KBM-7 (cell line): Measurements from ENCODE around the gene EHBP1.
A peak's percentile ranks its signal among the peaks of the same experiment; 100 is the strongest.

Experiments
- DNase-seq: peaks from one replicate; pipeline ENCODE4 v3.0.0-alpha.2; 2015
- in situ Hi-C: fragments of 300-500 bp; cut with MboI; formaldehyde crosslinking; loops from 2 replicates; pipeline ENCODE4 v1.14.3; 2020; ENCODE audit warnings: low sequenced_read_pairs, low pct_unique_long_range_greater_than_20kb, mixed read lengths

EHBP1 gene

GRCh38 chr2:63051042-63051794, 345.7 kb downstream of the EHBP1 start:
- no peak for DNase-seq
- in situ Hi-C loops: no loop called here

- no peak for DNase-seq
- in situ Hi-C loops: no loop called here
Measured at GRCh38 chr2:63051795-63052333, 346.4 kb downstream of the EHBP1 start.

DNA sequence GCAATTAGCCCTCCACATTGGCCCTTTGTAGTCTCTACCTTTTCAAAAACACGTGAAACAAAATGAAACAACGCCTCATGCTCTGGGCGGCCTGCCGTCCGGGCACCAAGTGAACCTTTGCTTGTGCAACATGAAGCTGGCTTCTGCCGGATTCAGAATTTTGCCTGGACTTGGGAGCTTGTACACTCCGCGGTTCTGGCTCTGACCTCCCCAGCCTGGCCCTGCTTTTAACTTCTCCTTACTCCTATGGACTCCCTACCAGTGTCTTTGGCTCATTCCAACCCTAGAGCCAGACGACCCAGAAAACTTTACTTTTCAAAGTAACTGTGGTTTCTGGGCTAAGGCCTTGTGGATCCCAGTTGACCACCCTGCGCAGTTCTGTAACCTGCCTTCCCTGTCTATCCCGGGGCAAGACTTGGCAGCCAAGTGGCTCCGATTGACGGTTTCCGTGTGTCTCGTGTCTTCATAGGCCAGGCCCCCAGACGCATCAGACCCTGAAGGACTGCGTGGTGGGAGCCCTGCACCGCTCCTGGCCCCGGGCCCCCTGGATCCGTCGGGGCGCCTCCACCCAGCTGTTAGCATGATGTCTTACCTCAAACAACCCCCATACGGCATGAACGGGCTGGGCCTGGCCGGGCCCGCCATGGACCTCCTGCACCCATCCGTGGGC, 347.0 kb downstream of the EHBP1 start:
- in situ Hi-C loops: no loop called here
- DNase-seq: no peak

GRCh38 chr2:63053081-63053888, 347.8 kb downstream of the EHBP1 start:
- no peak for DNase-seq
- in situ Hi-C loops: no loop called here

DNA sequence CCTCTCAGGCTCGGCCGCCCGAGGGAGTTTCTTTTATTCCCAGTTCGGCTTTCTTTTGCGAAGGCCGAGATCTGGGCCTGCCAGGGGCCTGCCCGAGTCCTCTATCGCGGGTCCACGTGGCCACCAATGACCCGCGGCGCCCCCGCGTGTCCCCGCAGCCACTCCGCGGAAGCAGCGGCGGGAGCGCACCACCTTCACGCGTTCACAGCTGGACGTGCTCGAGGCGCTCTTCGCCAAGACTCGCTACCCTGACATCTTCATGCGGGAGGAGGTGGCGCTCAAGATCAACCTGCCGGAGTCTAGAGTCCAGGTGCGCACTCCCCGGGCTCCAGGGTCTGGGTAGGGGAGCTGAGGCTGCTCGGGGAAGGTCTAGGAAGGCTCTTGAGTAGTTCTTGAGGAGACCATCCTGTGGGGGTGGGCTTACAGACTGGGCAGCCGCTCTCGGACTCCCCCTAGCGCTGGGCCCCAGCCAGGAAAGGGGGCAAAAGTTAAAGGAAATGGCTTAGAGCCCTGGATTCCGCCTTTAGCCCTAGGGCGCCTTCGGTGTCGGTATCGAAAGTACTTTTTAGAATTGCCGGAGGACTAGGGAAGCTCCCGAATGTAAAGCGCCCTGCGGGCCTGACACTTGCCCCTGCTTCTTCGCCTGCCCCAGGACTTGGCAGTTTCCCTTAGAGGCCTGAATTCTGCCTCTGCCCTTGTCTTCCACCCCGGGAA, 348.5 kb downstream of the EHBP1 start:
- DNase-seq: no peak
- in situ Hi-C loops: no loop called here

- in situ Hi-C loops: no loop called here
Measured at GRCh38 chr2:63054841-63055225, 349.3 kb downstream of the EHBP1 start.

DNA sequence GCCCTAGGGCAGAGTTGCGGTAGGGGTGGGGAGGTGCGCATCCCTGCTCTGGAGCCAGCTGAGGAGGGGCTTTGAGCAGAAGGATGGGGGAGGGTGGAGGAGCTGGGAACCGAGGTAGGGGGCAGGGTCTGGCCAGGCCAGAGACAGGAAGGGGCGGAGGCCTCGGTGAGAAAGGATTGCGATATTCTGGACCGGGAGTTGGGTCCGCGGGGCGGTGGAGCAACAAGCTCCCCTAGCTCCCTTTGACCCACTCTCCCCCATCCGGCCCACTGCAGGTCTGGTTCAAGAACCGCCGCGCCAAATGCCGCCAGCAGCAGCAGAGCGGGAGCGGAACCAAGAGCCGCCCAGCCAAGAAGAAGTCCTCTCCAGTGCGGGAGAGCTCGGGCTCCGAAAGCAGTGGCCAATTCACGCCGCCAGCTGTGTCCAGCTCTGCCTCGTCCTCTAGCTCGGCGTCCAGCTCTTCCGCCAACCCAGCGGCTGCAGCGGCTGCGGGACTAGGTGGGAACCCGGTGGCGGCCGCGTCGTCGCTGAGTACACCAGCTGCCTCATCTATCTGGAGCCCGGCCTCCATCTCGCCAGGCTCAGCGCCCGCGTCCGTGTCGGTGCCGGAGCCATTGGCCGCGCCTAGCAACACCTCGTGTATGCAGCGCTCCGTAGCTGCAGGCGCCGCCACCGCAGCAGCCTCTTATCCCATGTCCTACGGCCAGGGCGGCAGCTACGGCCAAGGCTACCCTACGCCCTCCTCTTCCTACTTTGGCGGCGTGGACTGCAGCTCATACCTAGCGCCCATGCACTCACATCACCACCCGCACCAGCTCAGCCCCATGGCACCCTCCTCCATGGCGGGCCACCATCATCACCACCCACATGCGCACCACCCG, 350.0 kb downstream of the EHBP1 start:
- in situ Hi-C loops: no loop called here
- DNase-seq: no peak

More at GRCh38 chr2:63054841-63055225, 349.3 kb downstream of the EHBP1 start:
- no peak for DNase-seq

GRCh38 chr2:63056107-63057050, 350.9 kb downstream of the EHBP1 start:
- DNase-seq: no peak
- in situ Hi-C loops: no loop called here

DNA sequence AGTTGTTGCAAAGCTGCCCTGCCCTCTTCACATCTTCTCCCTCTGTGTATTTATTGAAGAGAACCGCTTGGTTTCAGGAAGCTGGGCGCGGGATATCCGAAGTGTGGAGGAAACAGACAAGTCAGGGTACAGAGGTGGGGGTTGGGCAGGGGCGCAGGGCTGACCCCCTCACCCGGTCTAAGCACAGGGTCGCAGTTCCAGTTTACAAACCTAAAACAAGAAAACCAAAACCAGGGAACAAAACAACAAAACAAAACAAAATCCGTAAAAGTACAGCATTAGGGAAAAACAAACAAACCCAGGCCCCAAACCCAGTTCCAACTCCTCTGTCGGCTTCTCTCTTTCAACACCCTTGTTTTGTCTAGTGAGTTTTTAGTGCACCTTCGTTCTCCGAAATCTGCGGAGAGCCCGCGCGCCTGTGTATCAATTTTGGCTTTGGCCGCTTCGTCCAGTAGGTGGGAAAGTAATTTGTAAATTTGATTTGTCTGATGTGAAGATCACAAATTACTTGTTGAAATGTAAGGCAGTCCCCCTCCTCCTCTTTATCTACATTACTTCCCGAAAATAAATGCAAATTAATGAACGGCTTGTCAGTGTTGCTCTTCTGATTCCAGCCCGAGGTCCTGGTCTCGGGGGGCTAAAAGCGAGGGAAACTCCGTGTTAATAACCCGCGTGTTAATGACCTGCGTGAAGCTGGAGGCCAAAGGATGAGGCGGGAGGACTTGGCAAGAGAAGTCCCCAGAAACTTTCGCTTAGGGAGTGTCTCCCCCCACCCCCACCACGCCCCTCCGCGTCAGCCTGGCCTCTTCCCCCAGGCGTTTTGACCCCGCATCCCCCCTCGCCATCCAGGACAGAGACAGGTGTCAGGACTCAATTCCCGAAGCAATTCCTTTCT, 352.0 kb downstream of the EHBP1 start:
- DNase-seq: no peak
- in situ Hi-C loops: no loop called here

DNA sequence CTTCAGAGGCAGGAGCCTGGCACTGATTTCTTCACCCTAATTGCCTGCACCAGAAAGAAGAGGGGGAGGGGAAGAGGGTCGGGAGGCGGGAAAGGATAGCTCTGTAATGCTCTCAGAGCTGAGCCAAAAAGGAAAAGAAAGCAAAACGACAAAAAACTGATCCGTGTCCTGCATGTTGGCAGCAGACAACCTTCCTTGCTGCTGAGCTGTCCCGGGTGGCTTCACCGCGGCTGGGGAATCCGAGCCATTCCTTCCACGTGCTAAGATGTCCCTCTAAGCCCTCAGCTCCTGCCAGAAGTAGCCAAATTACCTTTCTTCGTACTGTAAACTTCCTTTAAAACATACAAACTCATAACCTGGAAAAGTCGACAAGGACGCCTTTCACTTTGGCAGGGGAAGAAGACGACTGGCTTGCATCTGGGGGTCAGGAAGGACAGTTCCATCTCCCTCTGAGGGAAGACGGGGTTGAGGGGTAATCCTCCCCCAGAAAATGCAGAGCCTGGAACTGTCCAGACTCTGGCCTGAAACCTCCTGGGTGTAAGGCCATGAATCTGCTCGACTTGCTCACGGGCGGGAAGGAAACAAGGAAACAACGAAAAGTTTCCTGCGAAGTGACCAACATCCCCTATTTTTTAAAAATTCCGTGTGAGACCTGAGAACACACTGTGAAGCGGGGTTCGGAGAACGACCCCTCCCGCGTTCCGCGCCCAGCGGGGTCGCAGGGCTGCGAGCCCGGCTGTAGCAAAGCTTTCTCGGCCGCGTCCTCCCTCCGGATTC, 352.8 kb downstream of the EHBP1 start:
- DNase-seq: no peak
- in situ Hi-C loops: no loop called here

DNA sequence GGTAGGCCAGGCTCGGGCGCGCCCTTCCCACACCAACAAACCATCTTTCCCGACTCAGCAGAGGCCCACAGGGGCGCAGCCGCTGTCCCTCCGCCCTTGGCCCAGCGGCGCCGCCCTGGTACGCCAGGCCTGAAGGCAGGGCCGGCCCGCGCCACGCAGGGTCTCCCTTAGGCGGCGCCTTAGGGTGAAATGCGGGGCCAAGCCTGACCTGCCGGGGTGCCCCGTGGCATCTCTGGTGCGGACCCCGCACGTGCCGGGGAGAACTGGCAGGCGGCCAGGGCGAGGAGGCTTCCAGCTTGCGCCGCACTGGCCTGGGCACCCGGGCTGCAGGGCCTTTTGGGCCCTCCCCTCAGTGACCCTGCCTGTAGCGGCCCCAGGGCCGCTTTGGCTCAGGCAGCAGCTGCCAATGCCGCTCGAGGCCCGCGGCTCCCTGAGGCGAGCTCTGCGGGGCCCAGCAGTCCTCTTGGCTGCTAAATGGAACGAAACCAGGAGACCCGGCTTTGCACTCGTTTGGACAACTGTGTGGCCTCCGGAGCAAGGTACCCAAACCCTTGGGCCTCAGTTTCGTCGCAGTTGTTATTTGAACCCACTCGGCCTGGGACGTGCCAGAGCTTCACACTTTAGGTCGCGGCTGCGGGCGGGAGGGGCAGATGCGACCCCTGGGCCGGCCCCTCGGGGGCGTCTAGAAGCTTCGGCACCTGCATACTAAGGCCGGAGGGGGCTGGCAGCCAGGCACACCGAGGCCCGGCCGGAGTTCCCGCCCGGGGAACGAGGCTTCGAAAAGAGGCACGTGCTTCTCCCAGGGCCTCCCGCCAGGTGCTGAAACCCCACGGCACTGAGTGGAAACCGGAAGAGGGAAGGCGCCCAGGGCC, 353.6 kb downstream of the EHBP1 start:
- in situ Hi-C loops: no loop called here
- peak; percentile 34 for DNase-seq

DNA sequence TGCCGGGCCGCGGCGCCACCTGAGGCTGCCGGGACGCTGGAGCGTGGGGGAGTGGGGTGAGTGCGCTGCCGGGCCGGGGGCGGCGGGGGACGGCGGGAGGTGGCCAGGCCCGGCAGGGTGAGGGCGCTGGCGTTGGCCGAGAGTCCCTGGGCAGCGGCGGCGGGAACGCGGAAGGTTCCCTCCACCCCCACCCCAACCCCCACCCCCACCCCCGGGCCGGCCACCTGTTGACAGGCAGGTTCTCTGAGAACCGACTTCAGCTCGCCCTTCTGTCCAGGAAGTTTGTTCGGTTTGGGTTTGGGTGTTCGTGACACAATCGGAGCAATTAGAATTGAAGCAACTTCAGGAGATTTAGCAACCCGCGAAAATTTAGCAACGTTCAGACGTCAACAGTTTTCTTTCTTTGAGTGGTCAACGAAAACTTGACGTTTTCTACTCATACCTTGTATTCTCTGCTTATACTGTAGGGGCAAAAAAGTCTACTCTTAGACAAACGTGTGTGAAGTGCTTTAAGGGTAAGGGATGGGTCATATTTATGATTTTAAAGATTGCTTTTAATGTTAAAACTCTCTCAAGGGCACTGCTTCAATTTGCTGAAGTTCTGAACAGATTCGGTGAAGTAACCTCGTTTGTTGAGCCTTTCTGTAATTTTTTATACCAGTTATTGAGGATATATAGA, 354.4 kb downstream of the EHBP1 start:
- peak; percentile 66 for DNase-seq
- in situ Hi-C loops: no loop called here

DNA sequence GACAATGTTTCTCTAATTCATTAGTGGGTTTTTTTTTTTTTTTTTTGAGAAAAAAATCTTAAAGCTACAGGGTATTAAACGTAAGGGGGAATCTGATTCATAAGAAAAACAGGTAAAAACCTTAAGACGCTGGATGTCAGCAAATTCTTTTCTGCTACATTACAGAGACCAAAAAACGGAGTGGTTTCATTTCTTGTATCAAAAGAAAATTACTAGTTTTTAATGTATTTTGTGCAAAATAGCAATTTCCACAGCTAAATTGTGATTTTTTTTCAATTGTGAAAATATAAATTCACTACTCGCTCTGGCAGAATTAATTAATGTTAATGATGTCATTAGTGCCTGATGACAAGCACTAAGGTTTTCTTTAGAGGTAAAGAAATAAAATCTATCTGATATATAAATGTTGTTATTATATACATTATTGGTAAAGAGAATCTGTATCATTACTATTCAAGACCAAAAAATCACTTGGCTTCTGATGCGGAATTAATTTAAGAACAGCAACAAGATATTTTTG, 355.0 kb downstream of the EHBP1 start:
- DNase-seq: no peak
- in situ Hi-C loops: no loop called here

DNA sequence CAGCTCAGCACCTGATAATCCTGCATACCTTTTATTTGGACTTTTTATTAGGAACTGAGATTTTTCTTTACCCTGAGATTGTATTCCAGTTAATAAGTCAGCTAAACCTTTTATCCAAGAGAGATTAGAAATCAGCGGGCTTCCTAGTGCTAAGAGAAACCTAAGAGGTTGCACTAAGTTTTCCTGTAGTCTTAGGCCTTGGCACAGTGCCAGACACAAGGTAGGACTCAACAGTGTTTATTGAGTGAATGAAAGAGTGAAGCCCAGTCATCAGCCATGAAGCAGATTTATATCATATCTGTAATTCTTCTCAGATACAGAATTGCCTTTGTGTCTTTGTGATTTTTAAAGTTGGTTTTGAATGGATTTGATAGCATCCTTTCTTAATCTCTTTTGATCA, 358.7 kb downstream of the EHBP1 start:
- in situ Hi-C loops: no loop called here
- DNase-seq: no peak
